Measurements from ENCODE around the gene ID4.
A peak's percentile ranks its signal among the peaks of the same experiment; 100 is the strongest.

Gene ID4

DNA sequence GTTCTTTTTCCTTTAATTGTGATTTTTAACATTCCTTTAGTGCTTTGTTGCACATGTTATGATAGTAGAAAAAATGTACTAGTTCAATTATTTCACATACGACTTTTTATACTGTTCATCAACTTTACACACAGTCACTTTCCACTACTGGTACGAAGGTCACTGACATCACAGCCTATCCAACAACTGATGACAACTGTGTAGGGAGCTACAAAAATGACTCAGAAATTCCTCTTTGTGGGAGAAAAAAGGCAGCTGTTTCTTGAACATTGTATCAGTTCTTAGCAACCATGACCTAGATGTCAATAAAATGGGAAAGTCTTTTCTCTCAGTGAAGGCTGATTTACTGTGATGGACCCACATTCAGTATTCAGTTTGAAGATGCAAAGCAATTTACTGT, 7.0 kb upstream of the ID4 start:
- H3K36me3 ChIP-seq (ENCODE audit: control insufficient read depth in 2 of 2, insufficient read depth in 2 of 2, low read length in 2 of 2) = no peaks in the 10 kb centered on the region
- H3K4me3 ChIP-seq (ENCODE audit: low read length in 2 of 2) = no peak overlapping the region
- no peak overlapping the region for H3K27ac ChIP-seq (ENCODE audit: low read depth in 2 of 2, low read length in 2 of 2)
- no peak overlapping the region for H3K9ac ChIP-seq (ENCODE audit: low read depth in 1 of 2, low read length in 2 of 2)
- no peaks in the 10 kb centered on the region for H3K4me1 ChIP-seq (ENCODE audit: control insufficient read depth in 2 of 2, insufficient read depth in 2 of 2, low read length in 2 of 2)
- no peaks in the 10 kb centered on the region for H3K9me3 ChIP-seq (ENCODE audit: control insufficient read depth in 2 of 2, low read length in 2 of 2)
- peaks cover 0 to 4% of the 10 kb centered on the region in 2 donors for H3K27me3 ChIP-seq (ENCODE audit: control insufficient read depth in 2 of 2, insufficient read depth in 2 of 2, low read length in 2 of 2)

GRCh38 chr6:19831358-19831757, 5.8 kb upstream of the ID4 start:
- no peaks in the 10 kb centered on the region for H3K9me3 ChIP-seq (ENCODE audit: control insufficient read depth in 2 of 2, low read length in 2 of 2)
- no peaks in the 10 kb centered on the region for H3K36me3 ChIP-seq (ENCODE audit: control insufficient read depth in 2 of 2, insufficient read depth in 2 of 2, low read length in 2 of 2)
- no peak overlapping the region for H3K4me3 ChIP-seq (ENCODE audit: low read length in 2 of 2)
- H3K27ac ChIP-seq (ENCODE audit: low read depth in 2 of 2, low read length in 2 of 2) = no peak overlapping the region
- no peaks in the 10 kb centered on the region for H3K4me1 ChIP-seq (ENCODE audit: control insufficient read depth in 2 of 2, insufficient read depth in 2 of 2, low read length in 2 of 2)
- H3K27me3 ChIP-seq (ENCODE audit: control insufficient read depth in 2 of 2, insufficient read depth in 2 of 2, low read length in 2 of 2) = peaks cover 0 to 4% of the 10 kb centered on the region in 2 donors
- H3K9ac ChIP-seq (ENCODE audit: low read depth in 1 of 2, low read length in 2 of 2) = no peak overlapping the region

DNA sequence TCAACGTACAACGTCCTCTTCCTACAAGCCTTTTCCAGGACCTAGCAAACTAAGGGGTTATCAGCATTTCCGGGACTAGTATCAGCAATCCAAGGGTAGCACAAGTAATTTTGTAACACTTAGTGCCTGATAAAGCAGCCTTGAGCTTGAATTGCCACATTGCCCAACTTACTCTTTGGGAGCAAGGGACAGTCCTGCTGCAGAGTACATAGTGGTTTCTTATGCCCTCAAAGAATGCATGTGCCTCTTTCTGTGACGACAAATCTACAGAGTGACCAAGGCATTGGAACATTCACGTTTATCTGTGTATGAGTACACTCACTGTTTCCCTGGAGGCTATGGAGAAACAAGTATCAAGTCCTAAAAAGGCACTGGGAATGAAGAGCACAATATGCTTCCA, 3.2 kb upstream of the ID4 start:
- Histone ChIP-seq H3K27ac (ENCODE audit: low read depth in 2 of 2, low read length in 2 of 2) (no peak overlapping the region), H3K36me3 (ENCODE audit: control insufficient read depth in 2 of 2, insufficient read depth in 2 of 2, low read length in 2 of 2) (no peaks in the 10 kb centered on the region), H3K4me1 (ENCODE audit: control insufficient read depth in 2 of 2, insufficient read depth in 2 of 2, low read length in 2 of 2) (peaks cover 0 to 9% of the 10 kb centered on the region in 2 donors), H3K27me3 (ENCODE audit: control insufficient read depth in 2 of 2, insufficient read depth in 2 of 2, low read length in 2 of 2) (peaks cover 0 to 16% of the 10 kb centered on the region in 2 donors), H3K9ac (ENCODE audit: low read depth in 1 of 2, low read length in 2 of 2) (no peak overlapping the region), H3K4me3 (ENCODE audit: low read length in 2 of 2) (no peak overlapping the region), H3K9me3 (ENCODE audit: control insufficient read depth in 2 of 2, low read length in 2 of 2) (no peaks in the 10 kb centered on the region)

- Histone ChIP-seq H3K36me3 (ENCODE audit: control insufficient read depth in 2 of 2, insufficient read depth in 2 of 2, low read length in 2 of 2) (no peaks in the 10 kb centered on the region), H3K9ac (ENCODE audit: low read depth in 1 of 2, low read length in 2 of 2) (no peak overlapping the region), H3K27ac (ENCODE audit: low read depth in 2 of 2, low read length in 2 of 2) (no peak overlapping the region), H3K9me3 (ENCODE audit: control insufficient read depth in 2 of 2, low read length in 2 of 2) (no peaks in the 10 kb centered on the region), H3K4me3 (ENCODE audit: low read length in 2 of 2) (no peak overlapping the region), H3K4me1 (ENCODE audit: control insufficient read depth in 2 of 2, insufficient read depth in 2 of 2, low read length in 2 of 2) (peaks cover 0 to 9% of the 10 kb centered on the region in 2 donors), H3K27me3 (ENCODE audit: control insufficient read depth in 2 of 2, insufficient read depth in 2 of 2, low read length in 2 of 2) (peaks cover 0 to 21% of the 10 kb centered on the region in 2 donors)
These were observed 2.3 kb upstream of the ID4 start for GRCh38 chr6:19834858-19835257.

DNA sequence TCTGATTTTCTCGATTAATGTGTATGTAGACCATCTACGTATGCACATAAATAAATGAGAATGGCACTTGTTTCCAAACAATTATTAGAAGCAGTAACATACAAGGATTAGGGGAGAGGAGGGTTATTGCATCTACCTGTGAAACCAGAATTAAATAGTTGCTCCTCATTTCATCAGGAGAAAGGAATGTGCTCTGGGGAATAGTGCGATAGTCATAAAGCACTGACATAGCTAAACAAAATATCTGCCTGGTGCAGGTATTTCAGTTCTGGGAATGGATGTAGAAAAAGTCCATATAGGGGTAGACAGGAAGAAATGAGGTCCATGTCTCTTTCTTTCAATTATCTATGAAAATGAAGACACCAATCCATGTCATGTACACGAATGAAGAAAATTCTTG, 1.6 kb upstream of the ID4 start:
- Histone ChIP-seq H3K36me3 (ENCODE audit: control insufficient read depth in 2 of 2, insufficient read depth in 2 of 2, low read length in 2 of 2) (no peaks in the 10 kb centered on the region), H3K9me3 (ENCODE audit: control insufficient read depth in 2 of 2, low read length in 2 of 2) (no peaks in the 10 kb centered on the region), H3K4me1 (ENCODE audit: control insufficient read depth in 2 of 2, insufficient read depth in 2 of 2, low read length in 2 of 2) (peaks cover 3 to 9% of the 10 kb centered on the region in 2 donors), H3K27me3 (ENCODE audit: control insufficient read depth in 2 of 2, insufficient read depth in 2 of 2, low read length in 2 of 2) (peaks cover 0 to 25% of the 10 kb centered on the region in 2 donors), H3K4me3 (ENCODE audit: low read length in 2 of 2) (no peak overlapping the region), H3K27ac (ENCODE audit: low read depth in 2 of 2, low read length in 2 of 2) (no peak overlapping the region), H3K9ac (ENCODE audit: low read depth in 1 of 2, low read length in 2 of 2) (no peak overlapping the region)

- Histone ChIP-seq H3K4me3 (ENCODE audit: low read length in 2 of 2) (peak overlapping the region; percentile 67 to 81), H3K36me3 (ENCODE audit: control insufficient read depth in 2 of 2, insufficient read depth in 2 of 2, low read length in 2 of 2) (no peaks in the 10 kb centered on the region), H3K9ac (ENCODE audit: low read depth in 1 of 2, low read length in 2 of 2) (peak overlapping the region; percentile 71 to 73), H3K9me3 (ENCODE audit: control insufficient read depth in 2 of 2, low read length in 2 of 2) (no peaks in the 10 kb centered on the region), H3K27ac (ENCODE audit: low read depth in 2 of 2, low read length in 2 of 2) (peak overlapping the region; percentile 69 to 72), H3K4me1 (ENCODE audit: control insufficient read depth in 2 of 2, insufficient read depth in 2 of 2, low read length in 2 of 2) (peaks cover 3 to 9% of the 10 kb centered on the region in 2 donors), H3K27me3 (ENCODE audit: control insufficient read depth in 2 of 2, insufficient read depth in 2 of 2, low read length in 2 of 2) (peaks cover 0 to 33% of the 10 kb centered on the region in 2 donors)
These were observed 606 bp downstream of the ID4 start for GRCh38 chr6:19837511-19838441.

DNA sequence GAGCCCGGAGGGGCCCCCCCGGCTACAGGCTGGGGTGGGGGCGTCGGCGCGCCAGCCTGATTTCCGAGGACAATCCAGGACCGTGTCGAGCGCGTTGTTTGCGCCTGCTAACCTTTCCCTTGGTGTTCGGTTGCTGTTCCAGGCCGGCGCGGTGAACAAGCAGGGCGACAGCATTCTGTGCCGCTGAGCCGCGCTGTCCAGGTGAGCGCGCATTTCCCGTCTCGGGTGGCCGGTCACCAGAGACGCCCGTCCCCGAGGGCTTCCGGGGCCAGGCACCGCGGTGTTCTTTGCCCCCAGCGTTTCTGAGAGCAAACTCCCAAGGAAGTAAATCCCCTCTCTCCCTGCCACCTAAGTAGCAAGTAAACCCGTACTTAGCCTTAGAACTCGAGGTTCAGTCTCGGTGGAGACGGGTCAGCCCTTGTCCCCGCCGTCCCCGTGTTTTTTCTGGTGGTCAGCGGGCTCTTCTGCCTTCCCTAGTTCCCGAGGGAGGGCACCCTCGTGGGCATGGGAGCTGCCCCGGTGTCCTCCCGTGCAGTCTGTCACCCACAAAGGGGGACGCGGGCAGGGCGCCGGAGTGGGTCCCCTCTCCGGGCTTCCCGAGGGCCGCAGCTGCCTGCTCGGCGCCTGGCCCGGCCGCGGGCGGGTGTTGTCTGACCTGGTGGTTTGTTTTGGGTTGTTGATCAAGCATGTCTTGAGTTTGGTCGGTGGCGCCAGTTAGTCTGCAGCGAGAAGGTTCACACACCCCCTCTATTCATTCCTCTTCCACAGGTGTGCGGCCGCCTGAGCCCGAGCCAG, 1.5 kb downstream of the ID4 start:
- H3K4me1 ChIP-seq (ENCODE audit: control insufficient read depth in 2 of 2, insufficient read depth in 2 of 2, low read length in 2 of 2) = peaks cover 3 to 9% of the 10 kb centered on the region in 2 donors
- no peaks in the 10 kb centered on the region for H3K9me3 ChIP-seq (ENCODE audit: control insufficient read depth in 2 of 2, low read length in 2 of 2)
- peaks cover 0 to 33% of the 10 kb centered on the region in 2 donors for H3K27me3 ChIP-seq (ENCODE audit: control insufficient read depth in 2 of 2, insufficient read depth in 2 of 2, low read length in 2 of 2)
- peak overlapping the region; percentile 71 to 73 for H3K9ac ChIP-seq (ENCODE audit: low read depth in 1 of 2, low read length in 2 of 2)
- peak overlapping the region; percentile 67 to 81 for H3K4me3 ChIP-seq (ENCODE audit: low read length in 2 of 2)
- H3K27ac ChIP-seq (ENCODE audit: low read depth in 2 of 2, low read length in 2 of 2) = peak overlapping the region; percentile 51 to 69
- no peaks in the 10 kb centered on the region for H3K36me3 ChIP-seq (ENCODE audit: control insufficient read depth in 2 of 2, insufficient read depth in 2 of 2, low read length in 2 of 2)

- Histone ChIP-seq H3K27me3 (ENCODE audit: control insufficient read depth in 2 of 2, insufficient read depth in 2 of 2, low read length in 2 of 2) (peaks cover 0 to 33% of the 10 kb centered on the region in 2 donors), H3K4me1 (ENCODE audit: control insufficient read depth in 2 of 2, insufficient read depth in 2 of 2, low read length in 2 of 2) (peaks cover 3 to 9% of the 10 kb centered on the region in 2 donors), H3K4me3 (ENCODE audit: low read length in 2 of 2) (peak overlapping the region; percentile 67 to 81), H3K27ac (ENCODE audit: low read depth in 2 of 2, low read length in 2 of 2) (peak overlapping the region in 1 of 2 donors; percentile 69), H3K9ac (ENCODE audit: low read depth in 1 of 2, low read length in 2 of 2) (peak overlapping the region; percentile 43 to 71), H3K9me3 (ENCODE audit: control insufficient read depth in 2 of 2, low read length in 2 of 2) (no peaks in the 10 kb centered on the region), H3K36me3 (ENCODE audit: control insufficient read depth in 2 of 2, insufficient read depth in 2 of 2, low read length in 2 of 2) (no peaks in the 10 kb centered on the region)
These were observed 2.0 kb downstream of the ID4 start for GRCh38 chr6:19839237-19839546.

GRCh38 chr6:19839788-19840187, 2.6 kb downstream of the ID4 start:
- Histone ChIP-seq H3K9ac (ENCODE audit: low read depth in 1 of 2, low read length in 2 of 2) (no peak overlapping the region), H3K27me3 (ENCODE audit: control insufficient read depth in 2 of 2, insufficient read depth in 2 of 2, low read length in 2 of 2) (peaks cover 0 to 35% of the 10 kb centered on the region in 2 donors), H3K4me1 (ENCODE audit: control insufficient read depth in 2 of 2, insufficient read depth in 2 of 2, low read length in 2 of 2) (peaks cover 3 to 9% of the 10 kb centered on the region in 2 donors), H3K9me3 (ENCODE audit: control insufficient read depth in 2 of 2, low read length in 2 of 2) (no peaks in the 10 kb centered on the region), H3K4me3 (ENCODE audit: low read length in 2 of 2) (peak overlapping the region in 1 of 2 donors; percentile 49), H3K36me3 (ENCODE audit: control insufficient read depth in 2 of 2, insufficient read depth in 2 of 2, low read length in 2 of 2) (no peaks in the 10 kb centered on the region), H3K27ac (ENCODE audit: low read depth in 2 of 2, low read length in 2 of 2) (no peak overlapping the region)

GRCh38 chr6:19841181-19841580, 4.0 kb downstream of the ID4 start:
- H3K36me3 ChIP-seq (ENCODE audit: control insufficient read depth in 2 of 2, insufficient read depth in 2 of 2, low read length in 2 of 2) = no peaks in the 10 kb centered on the region
- no peaks in the 10 kb centered on the region for H3K9me3 ChIP-seq (ENCODE audit: control insufficient read depth in 2 of 2, low read length in 2 of 2)
- peaks cover 3 to 9% of the 10 kb centered on the region in 2 donors for H3K4me1 ChIP-seq (ENCODE audit: control insufficient read depth in 2 of 2, insufficient read depth in 2 of 2, low read length in 2 of 2)
- no peak overlapping the region for H3K9ac ChIP-seq (ENCODE audit: low read depth in 1 of 2, low read length in 2 of 2)
- no peak overlapping the region for H3K27ac ChIP-seq (ENCODE audit: low read depth in 2 of 2, low read length in 2 of 2)
- no peak overlapping the region for H3K4me3 ChIP-seq (ENCODE audit: low read length in 2 of 2)
- peaks cover 0 to 32% of the 10 kb centered on the region in 2 donors for H3K27me3 ChIP-seq (ENCODE audit: control insufficient read depth in 2 of 2, insufficient read depth in 2 of 2, low read length in 2 of 2)
